Suprapubic skin (tissue), 4 donors: Measurements from ENCODE around the gene HDGFL3. TPM values are rescaled to one million over a fixed set of nuclear protein-coding genes. Genes with fewer than 3 reads are reported as not detected.

ENCODE experiments used
- DNase-seq, 2 donors: peaks; one replicate each; pipeline ENCODE4 v3.0.0-alpha.2; 2019; ENCODE audit warnings: low spot score in 2 of 2
- H3K27ac ChIP-seq: fragments of 200-600 bp; sonication (generic); one replicate; pipeline ENCODE4 v1.5.1; 2019
- H3K27me3 ChIP-seq: fragments of 200-600 bp; sonication (generic); one replicate; pipeline ENCODE4 v1.5.1; 2019
- H3K36me3 ChIP-seq: fragments of 200-600 bp; sonication (generic); one replicate; pipeline ENCODE4 v1.5.1; 2019
- H3K4me1 ChIP-seq: fragments of 200-600 bp; sonication (generic); one replicate; pipeline ENCODE4 v1.5.1; 2019
- H3K4me3 ChIP-seq: fragments of 200-600 bp; sonication (generic); one replicate; pipeline ENCODE4 v1.5.1; 2019; ENCODE audit warnings: mild to moderate bottlenecking
- H3K9me3 ChIP-seq: fragments of 200-600 bp; sonication (generic); one replicate; pipeline ENCODE4 v1.5.1; 2019
- CTCF ChIP-seq, 2 donors: fragments of 200-600 bp in 1 of 2; fragments of 450-650 bp in 1 of 2; sonication (generic) in 1 of 2; IDR thresholded peaks; one replicate each; pipeline ENCODE4 v1.5.1; 2016 to 2019; ENCODE audit warnings: antibody characterized with exemption in 2 of 2, mild to moderate bottlenecking in 1 of 2, moderate library complexity in 1 of 2
- EP300 ChIP-seq: sonication (generic); formaldehyde crosslinking; IDR thresholded peaks from one replicate; pipeline ENCODE4 v1.6.1; 2017; ENCODE audit warnings: antibody characterized with exemption
- POLR2A ChIP-seq, 2 donors: fragments of 450-650 bp; IDR thresholded peaks; one replicate each; pipeline ENCODE4 v1.6.1; 2017; ENCODE audit warnings: antibody characterized with exemption in 2 of 2, mild to moderate bottlenecking in 2 of 2, moderate library complexity in 2 of 2
- POLR2AphosphoS5 ChIP-seq, 3 donors: sonication (generic); formaldehyde crosslinking; IDR thresholded peaks; one replicate each; pipeline ENCODE4 v1.6.1; 2017; ENCODE audit warnings: antibody characterized with exemption in 3 of 3
- WGBS: methylation state at CpG from one replicate; pipeline ENCODE4 v1.1.5; 2018; 5-methylcytosine and 5-hydroxymethylcytosine counted together
- total RNA-seq, 4 donors: library from RNA; depleted of rRNA; stranded (reverse); fragments of >200 nt; gene quantifications; one replicate each; pipeline ENCODE4 v1.1.0, GENCODE V29; 2016

Gene HDGFL3
- total RNA-seq, 4 donors from 2014 or later, result 3.7 to 11.3 (median 6.0) TPM

- 84% methylated on average over 4 of the region's 4 CpGs for WGBS
- Histone ChIP-seq H3K27ac (no peak overlapping the region), H3K27me3 (peaks cover 38% of the 10 kb centered on the region), H3K4me3 (no peak overlapping the region), H3K9me3 (no peaks in the 10 kb centered on the region), H3K36me3 (no peaks in the 10 kb centered on the region), H3K4me1 (peaks cover 12% of the 10 kb centered on the region)
- DNase-seq, result peak in 1 of 2 donors; percentile 15
- TF ChIP-seq POLR2A (IDR thresholded peaks at IDR 0.05) (no peak), CTCF (IDR thresholded peaks at IDR 0.05) (no peak), POLR2AphosphoS5 (IDR thresholded peaks at IDR 0.05) (no peak)
These were observed 103.5 kb downstream of the HDGFL3 start for GRCh38 chr15:83104141-83104540.

- no peak for TF ChIP-seq POLR2AphosphoS5 (IDR thresholded peaks at IDR 0.05)
- no peak for TF ChIP-seq CTCF (IDR thresholded peaks at IDR 0.05)
- no peak for TF ChIP-seq POLR2A (IDR thresholded peaks at IDR 0.05)
- no peak for TF ChIP-seq EP300
- Histone ChIP-seq H3K27ac (no peak overlapping the region), H3K27me3 (peaks cover 21% of the 10 kb centered on the region)
These were observed 105.3 kb downstream of the HDGFL3 start for GRCh38 chr15:83102346-83102745.

GRCh38 chr15:83100097-83100646, 107.5 kb downstream of the HDGFL3 start:
- Histone ChIP-seq H3K9me3 (no peaks in the 10 kb centered on the region), H3K27me3 (peaks cover 9% of the 10 kb centered on the region), H3K27ac (no peak overlapping the region), H3K4me3 (no peak overlapping the region), H3K36me3 (no peaks in the 10 kb centered on the region), H3K4me1 (no peaks in the 10 kb centered on the region)
- 51% methylated on average over 2 of the region's 2 CpGs for WGBS
- no peak for DNase-seq
- TF ChIP-seq CTCF (IDR thresholded peaks at IDR 0.05) (no peak), POLR2AphosphoS5 (IDR thresholded peaks at IDR 0.05) (no peak), POLR2A (IDR thresholded peaks at IDR 0.05) (no peak), EP300 (no peak)

More at GRCh38 chr15:83102346-83102745, 105.3 kb downstream of the HDGFL3 start:
- no peaks in the 10 kb centered on the region for H3K36me3 ChIP-seq
- H3K4me1 ChIP-seq, result peaks cover 6% of the 10 kb centered on the region
- WGBS, result 59% methylated on average over 2 of the region's 2 CpGs
- H3K4me3 ChIP-seq, result no peak overlapping the region
- H3K9me3 ChIP-seq, result no peaks in the 10 kb centered on the region
- no peak for DNase-seq

- no peaks in the 10 kb centered on the region for H3K36me3 ChIP-seq
- WGBS, result 85% methylated on average over 2 of the region's 2 CpGs
- TF ChIP-seq POLR2A (IDR thresholded peaks at IDR 0.05) (no peak), CTCF (IDR thresholded peaks at IDR 0.05) (no peak), POLR2AphosphoS5 (IDR thresholded peaks at IDR 0.05) (no peak), EP300 (no peak)
These were observed 108.3 kb downstream of the HDGFL3 start for GRCh38 chr15:83099290-83099689.

GRCh38 chr15:83098079-83098478, 109.5 kb downstream of the HDGFL3 start:
- Histone ChIP-seq H3K27ac (no peak overlapping the region), H3K27me3 (peaks cover 2% of the 10 kb centered on the region), H3K9me3 (no peaks in the 10 kb centered on the region), H3K4me3 (no peak overlapping the region), H3K4me1 (no peaks in the 10 kb centered on the region), H3K36me3 (no peaks in the 10 kb centered on the region)
- no peak for TF ChIP-seq EP300
- no peak for TF ChIP-seq POLR2A (IDR thresholded peaks at IDR 0.05)
- no peak for TF ChIP-seq POLR2AphosphoS5 (IDR thresholded peaks at IDR 0.05)
- TF ChIP-seq CTCF (IDR thresholded peaks at IDR 0.05), result no peak
- DNase-seq, result no peak

More at GRCh38 chr15:83099290-83099689, 108.3 kb downstream of the HDGFL3 start:
- no peaks in the 10 kb centered on the region for H3K9me3 ChIP-seq
- no peak overlapping the region for H3K27ac ChIP-seq
- H3K4me1 ChIP-seq, result no peaks in the 10 kb centered on the region
- H3K4me3 ChIP-seq, result no peak overlapping the region
- DNase-seq, result no peak
- H3K27me3 ChIP-seq, result peaks cover 9% of the 10 kb centered on the region
